KMS-11 (cell line): ENCODE data around the gene CUEDC1.
A peak's percentile ranks its signal among the peaks of the same experiment; 100 is the strongest.

Source experiments
- H2AFZ ChIP-seq: fragments of 200-600 bp; sonication (generic); 2 replicates; pipeline ENCODE4 v1.6.1; 2016; ENCODE audit warnings: antibody characterized with exemption, mixed run types, low read depth
- H3K27ac ChIP-seq: fragments of 200-600 bp; sonication (generic); 2 replicates; pipeline ENCODE4 v1.6.1; 2016; ENCODE audit warnings: mild to moderate bottlenecking, mixed run types
- H3K27me3 ChIP-seq: fragments of 200-600 bp; sonication (generic); 2 replicates; pipeline ENCODE4 v1.6.1; 2017; ENCODE audit warnings: mild to moderate bottlenecking, low read depth, mixed run types, moderate library complexity; ENCODE audit not compliant: insufficient read depth
- H3K36me3 ChIP-seq: fragments of 200-600 bp; sonication (generic); 2 replicates; pipeline ENCODE4 v1.6.1; 2017; ENCODE audit warnings: mild to moderate bottlenecking, mixed run types; ENCODE audit not compliant: insufficient read depth
- H3K4me1 ChIP-seq: fragments of 200-600 bp; sonication (generic); 2 replicates; pipeline ENCODE4 v1.6.1; 2016; ENCODE audit warnings: mild to moderate bottlenecking, low read depth, mixed run types; ENCODE audit not compliant: poor library complexity, severe bottlenecking
- H3K4me2 ChIP-seq: fragments of 200-600 bp; sonication (generic); 2 replicates; pipeline ENCODE4 v1.7.0; 2016; ENCODE audit warnings: mild to moderate bottlenecking, mixed run types
- H3K4me3 ChIP-seq: fragments of 200-600 bp; sonication (generic); IDR thresholded peaks from 2 replicates; pipeline ENCODE4 v1.6.1; 2017; ENCODE audit warnings: low read depth, low read length, mixed read lengths; ENCODE audit not compliant: insufficient read depth
- H3K79me2 ChIP-seq: fragments of 200-600 bp; sonication (generic); 2 replicates; pipeline ENCODE4 v1.6.1; 2016; ENCODE audit warnings: low read depth, mixed run types; ENCODE audit not compliant: insufficient read depth
- H3K9ac ChIP-seq: fragments of 200-600 bp; sonication (generic); 2 replicates; pipeline ENCODE4 v1.6.1; 2016; ENCODE audit warnings: mild to moderate bottlenecking, mixed run types
- H4K20me1 ChIP-seq: fragments of 200-600 bp; sonication (generic); 2 replicates; pipeline ENCODE4 v1.6.1; 2016; ENCODE audit warnings: mild to moderate bottlenecking, mixed run types; ENCODE audit not compliant: insufficient read depth
- CTCF ChIP-seq: fragments of 200-600 bp; sonication (generic); conservative IDR thresholded peaks from 2 replicates; pipeline ENCODE4 v1.6.1; 2017; ENCODE audit warnings: low read depth, mild to moderate bottlenecking, antibody characterized with exemption, low read length, moderate library complexity, mixed read lengths

Gene CUEDC1

GRCh38 chr17:57990037-57990436, 34.8 kb upstream of the CUEDC1 start:
- H3K79me2 ChIP-seq = peaks cover 20% of the 10 kb centered on the region
- no peaks in the 10 kb centered on the region for H3K36me3 ChIP-seq
- no peak overlapping the region for H3K9ac ChIP-seq
- no peaks in the 10 kb centered on the region for H4K20me1 ChIP-seq
- no peak overlapping the region for H3K4me3 ChIP-seq
- peaks cover 46% of the 10 kb centered on the region for H3K4me1 ChIP-seq
- peaks cover 9% of the 10 kb centered on the region; the same call in 1 of the 2 replicates for H3K27me3 ChIP-seq
- no peak overlapping the region for H3K27ac ChIP-seq
- H2AFZ ChIP-seq = no peak overlapping the region
- H3K4me2 ChIP-seq = no peak overlapping the region
- TF ChIP-seq CTCF = no peak

- Histone ChIP-seq H3K4me3 (no peak overlapping the region), H3K4me2 (peak overlapping the region; percentile 94), H3K27ac (peak overlapping the region; percentile 33; the same call in 1 of the 2 replicates), H3K4me1 (peaks cover 46% of the 10 kb centered on the region), H3K79me2 (peaks cover 34% of the 10 kb centered on the region), H3K9ac (peak overlapping the region; percentile 52; the same call in 1 of the 2 replicates), H3K27me3 (peaks cover 9% of the 10 kb centered on the region; the same call in 1 of the 2 replicates), H2AFZ (peak overlapping the region; percentile 73), H3K36me3 (no peaks in the 10 kb centered on the region), H4K20me1 (no peaks in the 10 kb centered on the region)
- peak; percentile 24; the same call in 1 of the 2 replicates for TF ChIP-seq CTCF
Observed at GRCh38 chr17:57988301-57989250, 33.4 kb upstream of the CUEDC1 start.

GRCh38 chr17:57987581-57988300, 32.5 kb upstream of the CUEDC1 start, which contains the start of gene VEZF1:
Gene VEZF1, minus strand, starts transcription at chr17:57988254. Its CDS starts 143 bp downstream, at chr17:57988111.
- Histone ChIP-seq H3K9ac (peak within 1 kb of the TSS; percentile 52; the same call in 1 of the 2 replicates), H3K4me2 (peak within 1 kb of the TSS; percentile 94), H3K4me3 (peak within 1 kb of the TSS; percentile 58), H3K4me1 (peaks cover 50% of the 10 kb centered on the region), H3K36me3 (no peaks in the 10 kb centered on the region), H3K27me3 (peaks cover 9% of the 10 kb centered on the region; the same call in 1 of the 2 replicates), H2AFZ (peak within 1 kb of the TSS; percentile 73), H3K27ac (peak within 1 kb of the TSS; percentile 33), H3K79me2 (peaks cover 38% of the 10 kb centered on the region), H4K20me1 (no peaks in the 10 kb centered on the region)
- no peak for TF ChIP-seq CTCF

GRCh38 chr17:57986841-57987580, 31.8 kb upstream of the CUEDC1 start:
- Histone ChIP-seq H3K27me3 (peaks cover 9% of the 10 kb centered on the region; the same call in 1 of the 2 replicates), H2AFZ (peak overlapping the region; percentile 73), H3K4me2 (peak overlapping the region; percentile 86), H3K27ac (peak overlapping the region; percentile 33; the same call in 1 of the 2 replicates), H3K36me3 (no peaks in the 10 kb centered on the region), H3K9ac (peak overlapping the region; percentile 52; the same call in 1 of the 2 replicates), H3K4me3 (peak overlapping the region; percentile 58), H3K79me2 (peaks cover 38% of the 10 kb centered on the region), H3K4me1 (peaks cover 55% of the 10 kb centered on the region), H4K20me1 (no peaks in the 10 kb centered on the region)
- TF ChIP-seq CTCF = no peak
